Raji (cell line): ENCODE results near the gene MAFF.

Source experiments
- POLR2A ChIP-seq: IDR thresholded peaks from 2 replicates; pipeline ENCODE4 v1.6.1; 2011; ENCODE audit warnings: low read depth, low read length, control low read depth; ENCODE audit not compliant: insufficient read depth

Gene MAFF

GRCh38 chr22:38262051-38262795 lies 60.4 kb downstream of the MAFF start:
- TF ChIP-seq POLR2A, result no peak

DNA sequence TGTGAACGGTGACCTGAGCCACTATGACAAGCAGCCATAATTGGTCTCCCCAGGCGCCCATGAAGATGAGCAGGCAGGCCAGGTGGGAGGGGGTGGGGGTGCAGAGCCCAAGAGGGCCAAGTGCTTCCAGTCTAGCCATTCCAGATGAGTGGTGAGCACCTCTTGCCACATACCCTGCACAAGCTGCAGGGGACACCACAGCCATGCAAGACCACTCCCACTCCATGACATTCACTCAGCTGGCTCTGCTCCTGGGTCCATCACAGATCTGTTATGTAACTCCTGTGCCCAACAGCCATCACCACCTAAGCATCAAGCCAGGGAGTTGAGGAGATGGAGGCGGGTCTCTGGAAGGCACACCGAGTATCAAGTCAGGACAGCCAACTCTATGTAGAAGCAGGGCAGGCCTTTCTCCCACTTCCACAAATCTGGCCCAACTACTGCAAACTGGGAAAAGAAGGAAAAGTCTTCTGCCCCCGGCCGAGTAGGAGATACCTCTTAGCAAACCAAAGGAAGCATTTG lies 62.6 kb downstream of the MAFF start:
- no peak for TF ChIP-seq POLR2A
